Ureter (tissue), 1 donor: ENCODE data around the gene ACOT7. TPM values are rescaled to one million over a fixed set of nuclear protein-coding genes. Genes with fewer than 3 reads are reported as not detected.
A peak's percentile ranks its signal among the peaks of the same experiment; 100 is the strongest.
"Not testable (repeated sequence)": the region's sequence is repeated elsewhere in the genome, so short reads cannot be mapped to it uniquely, and the experiment has no call there.

Source experiments
- DNase-seq: peaks from one replicate; pipeline ENCODE4 v3.0.0-alpha.2; 2020; ENCODE audit warnings: low spot score
- total RNA-seq: library from RNA; stranded (reverse); gene quantifications from one replicate; pipeline ENCODE4 v1.2.4, GENCODE V29; 2023
- donor health status: DM: yes; HTN: yes; CAD: no.

The ACOT7 gene
- total RNA-seq, 1 donor from 2014 or later, result 19.1 TPM

DNA sequence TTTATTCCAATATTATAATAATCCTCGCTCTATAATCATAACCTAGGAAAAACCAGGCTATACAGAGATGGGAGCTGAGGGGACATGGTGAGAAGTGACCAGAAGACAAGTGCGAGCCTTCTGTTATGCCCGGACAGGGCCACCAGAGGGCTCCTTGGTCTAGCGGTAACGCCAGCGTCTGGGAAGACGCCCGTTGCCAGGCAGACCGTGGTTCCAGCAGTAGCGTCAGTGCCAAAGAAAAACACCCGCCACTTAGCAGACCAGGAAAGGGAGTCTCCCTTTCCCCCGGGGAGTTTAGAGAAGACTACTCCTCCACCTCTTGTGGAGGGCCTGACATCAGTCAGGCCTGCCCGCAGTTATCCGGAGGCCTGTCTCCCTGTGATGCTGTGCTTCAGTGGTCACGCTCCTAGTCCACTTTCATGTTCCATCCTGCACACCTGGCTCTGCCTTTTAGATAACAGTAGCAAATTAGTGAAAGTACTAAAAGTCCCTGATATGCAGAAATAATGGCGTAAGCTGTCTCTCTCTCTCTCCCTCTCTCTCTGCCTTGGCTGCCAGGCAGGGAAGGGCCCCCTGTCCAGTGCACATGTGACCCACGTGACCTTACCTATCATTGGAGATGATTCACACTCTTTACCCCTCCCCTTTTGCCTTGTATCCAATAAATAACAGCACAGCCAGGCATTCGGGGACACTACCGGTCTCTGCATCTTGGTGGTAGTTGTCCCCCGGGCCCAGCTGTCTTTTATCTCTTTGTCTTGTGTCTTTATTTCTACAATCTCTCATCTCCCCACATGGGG, 30.3 kb downstream of the ACOT7 start:
- not testable (repeated sequence) for DNase-seq

DNA sequence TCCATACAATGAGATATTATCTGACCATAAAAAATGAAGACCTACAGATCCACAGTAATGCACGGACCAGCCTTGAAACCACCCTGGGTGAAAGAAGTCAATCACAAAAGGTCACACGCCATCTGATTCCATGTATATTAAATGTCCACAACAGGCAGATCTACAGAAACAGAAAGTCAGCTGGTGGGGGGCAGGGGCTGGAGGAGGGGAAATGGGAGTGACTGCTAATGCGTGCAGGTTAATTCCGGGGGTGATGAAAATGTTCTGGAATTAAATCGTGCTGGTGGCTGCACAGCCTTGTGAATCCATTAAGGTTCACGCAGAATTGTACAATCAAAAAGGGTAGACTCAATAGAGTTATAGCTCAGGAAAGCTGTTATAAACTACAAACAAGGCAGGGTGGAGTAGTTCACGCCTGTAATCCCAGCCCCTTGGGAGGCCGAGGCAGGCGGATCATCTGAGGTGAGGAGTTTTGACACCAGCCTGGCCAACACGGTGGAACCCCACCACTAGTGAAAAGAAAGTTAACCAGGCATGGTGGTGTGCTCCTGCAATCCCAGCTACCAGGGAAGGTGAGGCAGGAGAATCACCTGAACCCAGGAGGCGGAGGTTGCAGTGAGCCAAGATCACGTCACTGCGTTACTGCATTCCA, 32.3 kb downstream of the ACOT7 start:
- DNase-seq, result no peak

DNA sequence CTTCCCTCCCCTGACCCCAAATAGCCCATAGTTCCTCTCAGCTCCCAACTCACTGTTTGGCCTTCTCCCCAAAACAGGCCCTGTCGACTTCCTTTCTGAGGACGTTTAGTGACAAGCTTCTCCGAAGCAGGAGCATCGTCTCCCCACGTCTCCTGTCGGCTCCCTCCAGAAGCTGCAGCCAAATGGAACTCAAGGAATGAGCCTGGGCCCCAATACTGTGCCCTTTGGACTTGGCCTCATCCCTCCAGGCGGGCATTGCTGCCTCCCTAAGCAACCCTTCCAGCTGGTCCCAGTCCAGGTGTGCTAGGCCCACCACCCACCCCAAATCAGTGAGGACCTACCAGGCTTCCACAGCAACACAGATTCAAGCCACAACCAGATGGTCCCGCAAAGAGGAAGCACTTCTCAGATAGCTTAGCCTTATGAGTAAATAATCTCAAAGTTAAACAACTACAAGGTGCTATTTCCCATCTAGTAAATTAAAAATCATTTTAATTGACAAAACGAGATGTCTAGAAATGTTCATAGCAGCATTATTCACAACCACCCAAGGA, 33.0 kb downstream of the ACOT7 start:
- DNase-seq, result no peak

DNA sequence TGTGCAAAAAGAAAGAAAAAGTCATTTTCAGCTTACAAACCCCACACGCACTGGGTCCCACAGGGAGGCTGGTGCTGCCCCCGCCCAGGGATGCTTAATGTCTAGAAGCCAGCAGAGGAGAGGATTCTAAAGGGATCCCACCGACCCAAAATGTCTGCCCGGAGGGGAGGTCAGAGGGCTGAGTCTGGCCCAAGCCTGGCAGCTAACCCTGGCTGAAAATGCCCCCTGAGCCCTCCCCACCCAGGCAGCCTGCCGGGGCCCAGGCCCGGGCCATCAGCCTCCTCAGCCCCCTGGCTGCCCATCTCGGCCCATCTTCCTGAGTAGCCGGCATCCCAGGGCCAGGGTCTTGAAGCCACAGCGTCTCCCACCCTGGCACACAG, 33.5 kb downstream of the ACOT7 start:
- no peak for DNase-seq

DNA sequence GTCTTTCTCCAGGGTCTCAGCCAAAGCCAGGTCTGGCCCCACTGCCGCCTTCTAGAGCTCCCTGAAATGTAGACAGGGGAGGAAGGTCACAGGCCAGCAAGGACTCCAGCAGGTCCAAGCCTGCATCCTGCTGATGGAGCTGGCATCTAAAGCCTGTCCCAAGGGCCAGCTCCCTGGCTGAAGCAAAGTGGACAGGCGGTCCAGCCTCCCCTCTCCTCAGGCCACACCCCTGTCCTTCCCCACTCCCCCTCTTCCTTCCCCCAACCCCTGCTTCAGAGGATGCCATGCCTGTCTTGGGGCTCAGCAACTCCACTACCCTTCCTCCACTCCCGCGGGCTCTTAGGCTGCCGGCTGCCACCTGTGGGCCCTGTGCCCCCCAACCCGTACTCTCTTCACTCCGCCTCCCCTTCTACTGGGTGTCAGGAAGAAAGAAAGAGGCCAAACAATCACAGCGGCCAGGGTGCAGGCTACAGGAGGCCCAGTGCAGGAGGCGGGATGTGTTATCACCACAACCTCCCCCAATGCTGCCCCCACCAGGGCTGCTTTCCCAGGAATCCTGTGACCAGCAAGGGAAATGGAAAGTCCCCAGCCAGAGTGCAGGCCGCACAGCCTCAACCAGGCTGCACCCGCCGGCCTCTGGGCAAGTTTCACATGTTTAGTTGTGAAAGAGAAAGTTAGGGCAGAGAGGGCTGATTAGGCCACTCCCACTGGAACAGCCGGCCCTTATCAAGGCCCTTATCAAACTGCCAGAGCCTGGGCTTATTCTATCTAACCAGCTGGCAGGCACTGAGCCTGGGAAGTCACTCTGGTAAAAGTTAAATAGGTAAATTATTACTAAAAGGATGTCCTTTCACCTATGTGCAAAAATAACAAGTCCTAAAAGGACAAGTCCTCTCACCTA, 34.1 kb downstream of the ACOT7 start:
- DNase-seq, result peak; percentile 90

DNA sequence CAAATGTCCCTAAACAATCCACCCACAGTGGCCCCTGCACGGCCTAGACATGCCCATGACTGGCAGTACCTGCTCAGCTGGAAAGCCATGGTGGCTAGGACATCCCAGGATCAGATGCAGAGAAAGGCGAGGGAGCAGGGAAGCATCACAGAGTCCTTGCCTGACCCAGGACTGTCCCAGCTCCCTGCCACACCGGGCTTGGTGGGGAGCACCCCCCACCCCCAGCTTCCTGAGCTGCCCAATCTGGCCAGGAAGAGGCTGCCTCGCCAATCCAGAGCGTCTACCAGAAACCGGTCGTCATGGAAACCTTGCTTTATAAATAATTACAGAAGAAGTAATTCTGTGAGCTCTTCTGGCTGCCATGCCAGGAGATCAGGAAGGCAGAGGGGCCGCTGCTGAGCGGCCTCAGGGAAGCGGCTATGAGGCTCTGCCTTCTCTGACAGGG, 34.8 kb downstream of the ACOT7 start:
- DNase-seq, result peak; percentile 65

DNA sequence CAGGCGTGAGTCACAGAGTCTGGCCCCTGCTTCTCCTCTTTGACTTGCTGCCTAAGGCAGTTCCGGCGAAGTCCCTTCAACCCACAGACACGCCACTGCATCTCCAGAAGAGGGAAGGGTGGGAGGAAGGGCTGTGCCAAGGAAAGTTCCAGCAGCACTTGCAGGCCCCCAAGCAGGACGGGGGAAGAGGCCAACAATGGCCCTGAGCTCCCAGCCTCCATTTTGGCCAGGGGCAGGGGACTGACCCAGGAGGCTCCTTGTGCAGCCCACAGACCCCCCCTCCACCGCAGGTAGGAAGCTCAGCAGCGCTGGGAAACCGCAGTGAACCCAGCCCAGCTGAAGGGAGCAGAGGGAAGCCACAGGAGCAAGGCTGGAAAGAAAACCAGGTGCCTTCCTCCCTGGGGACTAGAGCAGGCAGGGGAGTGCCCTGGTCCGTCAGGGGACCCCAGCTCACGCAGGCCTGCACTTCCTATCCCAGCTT, 35.4 kb downstream of the ACOT7 start:
- DNase-seq, result no peak

DNA sequence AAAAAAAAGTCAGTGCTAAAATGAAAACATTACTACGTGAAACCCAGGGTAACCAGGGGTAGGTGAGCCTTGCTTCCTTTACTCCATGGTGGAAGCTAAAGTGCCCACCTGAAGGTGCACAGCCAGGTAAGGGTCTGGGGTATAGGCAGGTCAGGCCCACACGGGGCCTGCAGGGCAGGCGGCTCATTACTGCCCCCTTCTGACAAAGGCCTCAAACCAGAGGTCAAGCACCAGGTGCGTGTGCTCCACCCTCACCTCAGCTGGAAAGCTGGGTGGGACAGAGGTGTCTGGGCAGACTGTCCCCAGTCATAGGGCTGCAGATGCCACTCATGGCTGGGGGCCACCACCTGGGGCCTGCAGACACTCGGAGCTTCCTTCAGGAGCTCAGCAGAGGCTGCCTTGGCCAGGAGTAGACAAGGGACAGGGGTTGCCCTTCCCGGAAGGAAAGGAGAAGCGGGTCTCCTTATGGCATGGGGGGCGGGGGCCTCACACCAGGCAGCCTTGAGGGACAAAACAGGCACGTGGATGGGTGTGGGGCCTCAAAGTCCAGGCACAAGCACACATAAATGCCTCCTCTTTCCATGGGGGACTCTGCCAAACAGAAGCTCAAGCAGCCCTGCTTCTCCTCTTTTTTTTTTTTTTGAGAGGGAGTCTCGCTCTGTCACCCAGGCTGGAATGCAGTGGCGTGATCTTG, 36.2 kb downstream of the ACOT7 start:
- no peak for DNase-seq

DNA sequence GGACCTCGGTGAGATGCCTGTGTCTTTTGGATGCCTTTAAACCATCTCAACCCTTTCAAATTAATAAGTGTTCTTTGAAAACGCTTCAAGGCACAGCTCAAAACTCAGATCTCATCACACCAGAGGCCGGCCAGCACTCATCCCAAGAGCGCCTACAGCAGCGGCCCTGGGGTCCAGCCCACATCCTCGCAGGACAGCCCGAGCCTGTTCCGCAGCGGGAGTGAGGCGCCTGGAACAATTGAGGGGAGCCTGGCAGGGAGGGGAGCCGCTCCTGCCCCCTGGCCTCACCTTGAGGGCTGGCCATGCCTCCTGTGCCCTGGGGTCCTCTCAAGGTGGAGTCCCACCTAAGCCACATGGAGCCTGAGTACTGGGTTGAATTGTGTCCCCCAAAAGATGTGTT, 37.9 kb downstream of the ACOT7 start:
- no peak for DNase-seq

DNA sequence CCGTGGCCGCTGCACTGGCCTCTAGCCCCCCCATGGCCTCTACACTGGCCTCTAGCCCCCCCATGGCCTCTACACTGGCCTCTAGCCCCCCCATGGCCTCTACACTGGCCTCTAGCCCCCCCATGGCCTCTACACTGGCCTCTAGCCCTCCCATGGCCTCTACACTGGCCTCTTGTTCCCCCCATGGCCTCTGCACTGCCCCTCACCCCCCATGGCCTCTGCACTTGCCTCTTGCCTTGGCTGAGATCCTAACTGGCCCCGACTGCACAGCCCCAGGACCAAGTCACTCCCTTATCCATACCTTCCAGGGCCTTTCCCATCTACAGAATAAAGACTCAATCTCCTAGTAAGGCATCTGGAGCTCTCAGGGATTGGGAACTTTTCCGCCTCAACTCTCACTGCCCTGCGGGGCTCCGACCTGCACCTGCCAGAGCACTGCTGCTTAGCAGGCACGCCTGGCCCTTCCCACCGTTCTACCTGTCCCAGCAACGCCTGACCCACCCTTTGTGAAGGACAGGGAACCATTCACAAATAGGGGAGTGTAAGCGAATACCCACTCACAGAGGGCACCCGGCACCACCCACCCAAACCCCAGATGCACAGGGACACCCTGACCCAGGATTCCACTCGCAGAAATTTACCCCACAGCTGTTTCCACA, 38.8 kb downstream of the ACOT7 start:
- DNase-seq, result no peak

DNA sequence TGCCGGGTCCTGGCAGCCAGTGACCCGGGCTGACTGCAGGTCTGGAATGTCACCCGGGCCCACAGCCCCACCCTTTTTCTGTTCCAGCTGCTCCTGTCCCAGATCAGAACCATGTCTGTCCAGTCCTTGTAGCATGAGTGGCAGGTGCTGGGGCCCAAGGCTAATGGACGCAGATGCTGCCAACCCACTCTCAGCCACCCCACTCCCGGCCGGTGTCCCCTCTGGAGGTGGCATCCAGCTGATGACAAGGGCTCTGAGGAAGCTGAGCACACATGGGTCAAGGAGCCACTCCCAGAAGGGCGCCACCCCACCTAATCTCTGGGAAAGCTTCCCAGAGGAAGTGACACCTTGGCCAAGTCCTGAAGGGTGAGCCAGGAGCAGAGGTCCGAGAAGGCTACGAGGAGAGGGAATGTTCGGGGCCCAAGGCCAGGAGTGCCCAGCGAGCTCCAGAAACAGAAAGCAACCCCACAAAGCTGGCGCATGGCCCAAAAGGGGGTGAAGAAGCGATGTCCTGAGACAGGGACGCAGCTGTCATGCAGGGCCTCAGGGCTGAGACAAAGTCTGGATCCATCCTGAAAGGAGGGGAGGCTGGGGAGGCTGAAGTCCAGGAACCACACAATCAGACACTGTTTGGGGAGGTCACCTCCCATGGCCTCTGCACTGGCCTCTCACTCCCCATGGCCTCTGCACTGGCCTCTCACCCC, 39.5 kb downstream of the ACOT7 start:
- DNase-seq, result no peak

DNA sequence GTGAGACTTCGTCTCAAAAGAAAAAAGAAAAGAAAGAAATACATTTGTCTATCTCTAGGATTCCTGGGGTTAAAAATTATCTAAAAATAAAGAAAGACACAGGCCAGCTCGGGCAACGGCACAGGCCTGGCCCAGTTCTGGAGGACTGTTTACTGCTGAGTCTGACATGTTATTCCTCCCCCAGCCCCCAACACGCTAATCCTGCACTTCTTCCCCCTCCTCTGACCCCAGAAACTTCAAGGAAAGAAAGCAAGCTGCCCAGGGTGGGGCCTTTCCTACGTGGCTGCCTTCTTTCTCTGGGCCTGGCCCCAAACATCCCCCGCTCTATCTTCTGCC, 40.0 kb downstream of the ACOT7 start:
- DNase-seq, result no peak

DNA sequence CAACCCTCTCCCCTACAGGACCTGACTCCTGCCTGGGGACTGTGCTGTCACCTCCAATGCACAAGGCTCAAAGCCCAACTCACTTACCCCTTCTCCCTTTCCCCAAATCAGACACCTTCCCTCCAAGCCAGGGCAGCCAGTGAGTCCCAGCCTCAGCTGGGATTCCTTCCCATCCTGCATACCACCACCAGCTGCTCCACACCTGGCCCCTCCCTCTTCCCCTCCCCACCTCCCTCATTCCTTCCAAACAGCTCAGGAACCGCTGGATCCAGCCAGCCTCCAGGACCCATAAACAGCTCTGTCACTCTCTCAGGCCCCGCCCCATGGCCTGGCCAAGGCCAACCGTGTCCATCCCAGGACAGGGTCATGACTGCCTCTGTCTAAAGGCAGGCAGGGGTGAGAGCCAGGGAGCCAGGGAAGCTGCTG, 41.4 kb downstream of the ACOT7 start:
- DNase-seq, result no peak

DNA sequence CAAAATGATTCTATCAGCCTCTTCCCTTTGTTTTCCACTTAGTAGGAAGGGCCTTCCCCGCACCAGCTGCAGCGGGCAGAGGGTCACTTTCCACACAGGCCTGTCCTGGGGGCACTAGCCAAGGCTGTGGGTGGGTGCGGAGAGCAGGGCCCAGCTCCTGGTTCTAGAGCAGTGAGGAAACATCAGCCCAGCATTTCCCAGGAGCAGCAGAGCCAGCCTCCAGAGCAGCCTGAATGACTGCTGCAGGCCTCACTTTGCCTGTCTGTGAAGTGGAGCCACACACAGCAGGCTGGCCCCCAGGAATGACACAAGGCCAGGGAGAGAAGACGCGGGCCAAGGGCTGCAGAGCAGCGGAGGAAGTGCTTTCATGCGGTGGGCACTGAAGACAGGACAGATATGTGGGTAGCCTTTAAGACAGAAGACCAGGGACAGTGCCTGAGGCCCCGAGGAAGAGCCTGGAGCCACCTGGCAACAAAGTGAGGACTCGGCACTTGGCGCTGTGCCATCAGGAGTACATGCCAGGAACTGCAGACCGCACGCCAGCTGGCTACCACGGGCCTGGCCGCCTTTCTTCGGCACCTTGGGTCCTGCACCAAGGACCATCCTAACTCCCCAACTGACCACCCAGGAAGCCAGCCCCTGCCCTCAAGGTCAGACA, 42.0 kb downstream of the ACOT7 start:
- peak; percentile 66 for DNase-seq

DNA sequence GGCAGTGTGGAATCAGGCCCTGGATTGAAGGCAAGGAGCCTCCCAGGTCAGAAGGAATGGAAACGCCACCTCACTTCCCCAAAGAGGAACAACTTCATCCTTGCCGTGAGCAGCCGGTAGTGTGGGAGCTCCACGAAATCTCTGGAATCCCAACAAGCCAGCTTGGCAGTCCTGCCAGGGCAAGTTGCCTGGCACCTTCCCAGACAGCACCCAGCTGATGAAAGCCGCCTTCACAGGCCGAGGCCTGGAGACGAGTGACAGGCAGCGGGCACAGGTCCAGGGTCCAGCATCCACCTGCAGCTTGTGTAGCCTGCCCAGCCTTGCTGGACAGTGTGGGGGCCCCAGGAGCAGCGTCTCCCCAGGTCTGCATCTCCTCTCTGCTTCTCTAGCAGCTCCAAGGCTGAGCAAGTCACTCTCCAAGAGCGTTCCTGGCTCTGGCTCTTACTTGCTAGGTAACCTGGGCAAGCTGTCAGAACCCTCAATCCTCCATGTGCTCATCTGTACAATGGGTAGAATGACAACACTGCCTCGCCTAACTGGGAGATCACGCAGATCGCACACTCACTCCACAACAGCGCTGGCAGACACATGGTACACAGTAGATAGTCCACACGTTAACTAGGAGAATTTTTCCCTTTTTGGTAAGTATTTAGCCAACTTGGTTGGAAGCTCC, 43.0 kb downstream of the ACOT7 start:
- peak; percentile 90 for DNase-seq

DNA sequence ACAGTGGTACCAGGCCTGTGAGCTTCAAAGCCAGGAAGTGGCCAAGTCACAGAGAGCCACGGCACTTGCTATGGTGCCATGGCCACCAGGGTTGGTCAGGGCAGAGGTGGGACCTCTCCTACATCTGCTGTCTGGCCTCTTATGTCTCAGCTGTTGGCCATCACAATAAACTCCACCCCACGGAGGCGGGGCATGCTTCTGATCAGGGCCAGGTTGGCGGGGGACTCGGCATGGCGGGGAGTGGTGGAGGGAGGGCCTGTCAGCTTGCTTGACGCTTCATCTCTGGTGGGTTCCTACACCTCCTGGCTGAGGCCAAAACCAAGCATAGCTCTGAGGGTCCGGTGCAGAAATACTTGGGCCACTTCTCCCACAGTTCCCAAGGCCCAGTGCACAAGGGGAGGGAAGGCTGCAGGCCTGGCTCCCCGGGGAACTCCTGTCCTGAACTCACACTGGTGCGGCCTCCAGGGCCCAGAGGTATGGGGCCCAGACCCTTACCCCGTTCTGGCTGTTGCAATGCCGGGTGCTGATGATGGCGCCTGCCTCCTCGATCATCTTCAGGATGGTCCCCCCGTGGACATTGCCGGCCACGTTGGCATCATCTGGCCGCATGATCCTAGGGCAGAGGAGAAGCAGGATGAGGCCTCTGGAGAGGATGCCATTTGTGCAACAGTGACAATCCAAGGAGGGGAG, 44.2 kb downstream of the ACOT7 start:
- no peak for DNase-seq

DNA sequence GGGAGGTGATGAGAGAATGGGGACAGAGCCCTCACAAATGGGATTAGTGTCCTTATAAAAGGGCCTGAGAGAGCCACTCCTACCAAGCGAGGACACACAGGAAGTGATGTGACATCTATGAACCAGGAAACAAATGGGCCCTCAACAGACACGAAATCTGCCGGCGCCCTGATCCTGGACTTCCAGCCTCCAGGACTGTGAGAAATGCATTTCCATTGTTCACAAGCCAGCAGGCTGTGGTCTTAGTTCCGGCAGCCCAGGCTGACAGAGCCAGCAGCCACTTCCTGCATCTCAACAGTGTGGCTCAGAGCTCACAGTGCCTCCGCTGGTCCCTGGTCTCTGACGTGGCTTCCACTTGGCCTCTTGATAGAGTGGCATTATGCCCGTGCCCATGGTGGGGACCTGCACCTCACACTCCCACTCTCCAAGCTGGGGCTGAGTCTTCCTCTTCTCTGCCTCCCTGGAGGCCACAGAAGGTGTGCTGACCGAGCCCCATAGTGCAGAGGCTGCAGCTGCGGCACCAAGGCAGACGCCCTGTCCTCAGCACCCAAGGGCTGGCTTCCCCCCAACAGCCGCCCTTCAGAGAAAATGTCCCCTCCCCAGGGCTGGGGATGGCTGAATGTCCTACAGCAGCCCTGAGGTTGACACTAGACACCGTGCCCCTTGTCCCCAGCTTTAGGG, 44.9 kb downstream of the ACOT7 start:
- no peak for DNase-seq
